Liver (tissue), 3 donors: ENCODE measurements around the gene ABLIM1.

Source experiments
- CTCF ChIP-seq: fragments of 150-350 bp; IDR thresholded peaks from 2 replicates; pipeline ENCODE4 v1.5.1; 2017; ENCODE audit warnings: improper control_type of control experiment, low read depth, low read length; ENCODE audit not compliant: missing input control
- GABPA ChIP-seq, 2 donors: IDR thresholded peaks in 1 of 2; conservative IDR thresholded peaks in 1 of 2; 2 replicates each; pipeline ENCODE4 v1.6.1; 2016; ENCODE audit warnings: antibody characterized with exemption in 2 of 2, mild to moderate bottlenecking in 1 of 2, moderate library complexity in 1 of 2
- JUND ChIP-seq, 2 donors: IDR thresholded peaks; 2 replicates each; pipeline ENCODE4 v1.6.1; 2016; ENCODE audit warnings: antibody characterized with exemption in 2 of 2
- MAX ChIP-seq: IDR thresholded peaks from 2 replicates; pipeline ENCODE4 v1.6.1; 2016; ENCODE audit warnings: antibody characterized with exemption
- RAD21 ChIP-seq, 2 donors: IDR thresholded peaks; 2 replicates each; pipeline ENCODE4 v1.6.1; 2016; ENCODE audit warnings: antibody characterized with exemption in 2 of 2, mild to moderate bottlenecking in 2 of 2
- RXRA ChIP-seq, 2 donors: IDR thresholded peaks; 2 replicates each; pipeline ENCODE4 v1.6.1; 2017 to 2018; ENCODE audit warnings: antibody characterized with exemption in 2 of 2, mild to moderate bottlenecking in 1 of 2
- TAF1 ChIP-seq: conservative IDR thresholded peaks from 2 replicates; pipeline ENCODE4 v1.6.1; 2016; ENCODE audit warnings: antibody characterized with exemption, mild to moderate bottlenecking
- YY1 ChIP-seq: IDR thresholded peaks from 2 replicates; pipeline ENCODE4 v1.6.1; 2016; ENCODE audit warnings: antibody characterized with exemption, mild to moderate bottlenecking
- donor health status: healthy.
- donor health status: healthy.

GRCh38 chr10:114557854-114558253, 100.2 kb downstream of the ABLIM1 start:
- no peak for TF ChIP-seq JUND (IDR thresholded peaks at IDR 0.05)
- no peak for TF ChIP-seq CTCF
- no peak for TF ChIP-seq RXRA (IDR thresholded peaks at IDR 0.05)
- TF ChIP-seq MAX, result no peak
- no peak for TF ChIP-seq GABPA (IDR thresholded peaks at IDR 0.05 in 1 of 2, conservative IDR thresholded peaks at IDR 0.05 in 1 of 2)
- TF ChIP-seq RAD21 (IDR thresholded peaks at IDR 0.05), result no peak
- TF ChIP-seq YY1, result no peak
- TF ChIP-seq TAF1, result no peak
